Neural cell (in vitro differentiated cells): ENCODE measurements around the gene GPRIN3. TPM values are rescaled to one million over a fixed set of nuclear protein-coding genes. Genes with fewer than 3 reads are reported as not detected.

Experiments used
- H2AFZ ChIP-seq: fragments of 200-600, 300-800 bp; sonication (generic), shearing (Covaris generic); 2 replicates; pipeline ENCODE4 v1.6.0; 2014; ENCODE audit warnings: low read depth, mild to moderate bottlenecking, antibody characterized with exemption, low read length, moderate library complexity
- H3F3A ChIP-seq: fragments of 200-600 bp; shearing (Covaris generic); 2 replicates; pipeline ENCODE4 v1.6.1; 2016; ENCODE audit warnings: mild to moderate bottlenecking, moderate library complexity, mixed read lengths, antibody characterized with exemption, low read length; ENCODE audit not compliant: insufficient read depth, poor library complexity, severe bottlenecking
- H3K27ac ChIP-seq: fragments of 200-600, 300-800 bp; sonication (generic), shearing (Covaris generic); 2 replicates; pipeline ENCODE4 v1.5.1; 2014; ENCODE audit warnings: mild to moderate bottlenecking, low read length, moderate library complexity
- H3K27me3 ChIP-seq: fragments of 300-800, 200-600 bp; sonication (generic), shearing (Covaris generic); 2 replicates; pipeline ENCODE4 v1.6.0; 2014; ENCODE audit warnings: mild to moderate bottlenecking, low read depth, low read length, moderate library complexity; ENCODE audit not compliant: insufficient read depth
- H3K36me3 ChIP-seq: fragments of 300-800, 200-600 bp; sonication (generic), shearing (Covaris generic); 2 replicates; pipeline ENCODE4 v1.5.1; 2014; ENCODE audit warnings: mild to moderate bottlenecking, antibody characterized with exemption, low read length, moderate library complexity; ENCODE audit not compliant: insufficient read depth
- H3K4me2 ChIP-seq: fragments of 300-800, 200-600 bp; sonication (generic), shearing (Covaris generic); 2 replicates; pipeline ENCODE4 v1.6.0; 2014; ENCODE audit warnings: mild to moderate bottlenecking, low read length
- H3K4me3 ChIP-seq: fragments of 300-800, 200-600 bp; sonication (generic), shearing (Covaris generic); 2 replicates; pipeline ENCODE4 v1.5.1; 2014; ENCODE audit warnings: mild to moderate bottlenecking, low read length, moderate library complexity
- H3K79me2 ChIP-seq: fragments of 200-600 bp; shearing (Covaris generic); replicated peaks from 2 replicates; pipeline ENCODE4 v1.6.0; 2014; ENCODE audit warnings: mild to moderate bottlenecking, low read length, moderate library complexity; ENCODE audit not compliant: insufficient read depth
- H3K9ac ChIP-seq: fragments of 300-800, 200-600 bp; sonication (generic), shearing (Covaris generic); 2 replicates; pipeline ENCODE4 v1.6.1; 2016; ENCODE audit warnings: mild to moderate bottlenecking, low read length, mixed read lengths
- H3K9me2 ChIP-seq: fragments of 200-600 bp; shearing (Covaris generic); 2 replicates; pipeline ENCODE4 v1.6.1; 2016; ENCODE audit warnings: mild to moderate bottlenecking, low read length, mixed read lengths; ENCODE audit not compliant: insufficient read depth
- H3K9me3 ChIP-seq: fragments of 200-600, 300-800 bp; sonication (generic), shearing (Covaris generic); 2 replicates; pipeline ENCODE4 v1.6.1; 2016; ENCODE audit warnings: mild to moderate bottlenecking, mixed run types, low read length, moderate library complexity, mixed read lengths
- H4K20me1 ChIP-seq: fragments of 200-600 bp; shearing (Covaris generic); 2 replicates; pipeline ENCODE4 v1.6.1; 2016; ENCODE audit warnings: mild to moderate bottlenecking, mixed run types; ENCODE audit not compliant: insufficient read depth
- CTCF ChIP-seq: fragments of 450-650 bp; IDR thresholded peaks from 2 replicates; pipeline ENCODE4 v1.5.1; 2014; ENCODE audit warnings: antibody characterized with exemption, mild to moderate bottlenecking, moderate library complexity; ENCODE audit not compliant: poor library complexity, severe bottlenecking
- EP300 ChIP-seq: fragments of 450-650 bp; conservative IDR thresholded peaks from 2 replicates; pipeline ENCODE4 v1.6.1; 2014; ENCODE audit warnings: antibody characterized with exemption, mild to moderate bottlenecking, moderate library complexity; ENCODE audit not compliant: poor library complexity, severe bottlenecking
- EZH2 ChIP-seq: fragments of 200-600, 300-800 bp; shearing (Covaris generic), sonication (generic); IDR thresholded peaks from 2 replicates; pipeline ENCODE4 v1.6.1; 2014; ENCODE audit warnings: antibody characterized with exemption, low read length, borderline replicate concordance, mild to moderate bottlenecking; ENCODE audit not compliant: insufficient read depth, poor library complexity, severe bottlenecking
- MXI1 ChIP-seq: fragments of 450-650 bp; conservative IDR thresholded peaks from 2 replicates; pipeline ENCODE4 v1.6.1; 2014; ENCODE audit warnings: antibody characterized with exemption, mild to moderate bottlenecking; ENCODE audit not compliant: poor library complexity, severe bottlenecking
- POLR2AphosphoS5 ChIP-seq: IDR thresholded peaks from 2 replicates; pipeline ENCODE4 v1.6.1; 2012
- RAD21 ChIP-seq: fragments of 450-650 bp; conservative IDR thresholded peaks from 2 replicates; pipeline ENCODE4 v1.6.1; 2014; ENCODE audit warnings: antibody characterized with exemption, mild to moderate bottlenecking, moderate library complexity
- SMC3 ChIP-seq: fragments of 450-650 bp; conservative IDR thresholded peaks from 2 replicates; pipeline ENCODE4 v1.6.1; 2014; ENCODE audit warnings: antibody characterized with exemption, mild to moderate bottlenecking, moderate library complexity; ENCODE audit not compliant: poor library complexity
- TAF1 ChIP-seq: IDR thresholded peaks from 2 replicates; pipeline ENCODE4 v1.6.1; 2012; ENCODE audit warnings: low read depth
- polyA plus RNA-seq: library from polyadenylated mRNA; depleted of rRNA; stranded (reverse); fragments of >200 nt; gene quantifications from 2 replicates; pipeline ENCODE4 v1.2.3, GENCODE V29; 2014
- TF ChIP-seq, protein P1 (sequence below): IDR thresholded peaks from 2 replicates; pipeline ENCODE4 v1.6.1; 2012; ENCODE audit warnings: borderline replicate concordance

The GPRIN3 gene
- polyA plus RNA-seq, 1 donor from 2014 or later: 7.0 TPM

DNA sequence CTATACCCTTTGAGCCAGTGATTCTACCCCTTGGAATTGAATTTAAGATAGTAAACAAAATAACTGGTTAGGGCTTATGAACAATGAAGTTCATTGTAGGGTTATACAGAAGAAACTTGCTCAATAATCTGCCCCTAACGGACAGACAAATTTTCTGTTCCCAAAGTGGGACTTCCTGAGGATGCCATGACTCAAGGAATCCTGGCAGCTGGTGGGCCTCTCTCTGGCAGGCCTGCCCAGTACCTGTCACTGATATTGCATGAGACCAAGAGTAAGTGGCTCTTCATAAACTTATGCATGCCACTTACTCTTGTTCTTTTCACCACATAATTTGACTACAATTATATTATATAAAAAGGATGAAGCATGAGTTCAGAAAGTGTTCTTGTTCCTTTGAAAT, 41.5 kb downstream of the GPRIN3 start:
- Histone ChIP-seq H3K4me2 (no peak overlapping the region), H3K79me2 (no peaks in the 10 kb centered on the region), H3K27me3 (no peaks in the 10 kb centered on the region), H3K4me3 (no peak overlapping the region), H3F3A (no peaks in the 10 kb centered on the region), H3K36me3 (no peaks in the 10 kb centered on the region), H3K9ac (no peak overlapping the region), H4K20me1 (no peaks in the 10 kb centered on the region), H3K9me2 (no peaks in the 10 kb centered on the region), H3K27ac (no peak overlapping the region), H2AFZ (no peak overlapping the region), H3K9me3 (no peaks in the 10 kb centered on the region)
- TF ChIP-seq POLR2AphosphoS5 (no peak), EP300 (no peak), MXI1 (no peak), CTCF (no peak), RAD21 (no peak), EZH2 (no peak), TAF1 (no peak), SMC3 (no peak)
- TF ChIP-seq, protein P1, sequence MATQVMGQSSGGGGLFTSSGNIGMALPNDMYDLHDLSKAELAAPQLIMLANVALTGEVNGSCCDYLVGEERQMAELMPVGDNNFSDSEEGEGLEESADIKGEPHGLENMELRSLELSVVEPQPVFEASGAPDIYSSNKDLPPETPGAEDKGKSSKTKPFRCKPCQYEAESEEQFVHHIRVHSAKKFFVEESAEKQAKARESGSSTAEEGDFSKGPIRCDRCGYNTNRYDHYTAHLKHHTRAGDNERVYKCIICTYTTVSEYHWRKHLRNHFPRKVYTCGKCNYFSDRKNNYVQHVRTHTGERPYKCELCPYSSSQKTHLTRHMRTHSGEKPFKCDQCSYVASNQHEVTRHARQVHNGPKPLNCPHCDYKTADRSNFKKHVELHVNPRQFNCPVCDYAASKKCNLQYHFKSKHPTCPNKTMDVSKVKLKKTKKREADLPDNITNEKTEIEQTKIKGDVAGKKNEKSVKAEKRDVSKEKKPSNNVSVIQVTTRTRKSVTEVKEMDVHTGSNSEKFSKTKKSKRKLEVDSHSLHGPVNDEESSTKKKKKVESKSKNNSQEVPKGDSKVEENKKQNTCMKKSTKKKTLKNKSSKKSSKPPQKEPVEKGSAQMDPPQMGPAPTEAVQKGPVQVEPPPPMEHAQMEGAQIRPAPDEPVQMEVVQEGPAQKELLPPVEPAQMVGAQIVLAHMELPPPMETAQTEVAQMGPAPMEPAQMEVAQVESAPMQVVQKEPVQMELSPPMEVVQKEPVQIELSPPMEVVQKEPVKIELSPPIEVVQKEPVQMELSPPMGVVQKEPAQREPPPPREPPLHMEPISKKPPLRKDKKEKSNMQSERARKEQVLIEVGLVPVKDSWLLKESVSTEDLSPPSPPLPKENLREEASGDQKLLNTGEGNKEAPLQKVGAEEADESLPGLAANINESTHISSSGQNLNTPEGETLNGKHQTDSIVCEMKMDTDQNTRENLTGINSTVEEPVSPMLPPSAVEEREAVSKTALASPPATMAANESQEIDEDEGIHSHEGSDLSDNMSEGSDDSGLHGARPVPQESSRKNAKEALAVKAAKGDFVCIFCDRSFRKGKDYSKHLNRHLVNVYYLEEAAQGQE: no peak

- Histone ChIP-seq H4K20me1 (no peaks in the 10 kb centered on the region), H3K27ac (no peak overlapping the region), H3K4me2 (no peak overlapping the region), H3K9me2 (no peaks in the 10 kb centered on the region), H3K9ac (no peak overlapping the region), H3K36me3 (no peaks in the 10 kb centered on the region), H3K79me2 (no peaks in the 10 kb centered on the region), H3K4me3 (no peak overlapping the region), H2AFZ (no peak overlapping the region), H3K9me3 (no peaks in the 10 kb centered on the region), H3K27me3 (no peaks in the 10 kb centered on the region), H3F3A (no peaks in the 10 kb centered on the region)
- TF ChIP-seq, protein P1: no peak
- TF ChIP-seq SMC3: no peak
- TF ChIP-seq RAD21: no peak
- no peak for TF ChIP-seq POLR2AphosphoS5
- no peak for TF ChIP-seq EP300
- no peak for TF ChIP-seq TAF1
- no peak for TF ChIP-seq EZH2
- no peak for TF ChIP-seq CTCF
- TF ChIP-seq MXI1: no peak
These were observed 44.3 kb downstream of the GPRIN3 start for GRCh38 chr4:89263265-89263664.
